Measurements from ENCODE around the gene SMG6.
"Not testable (repeated sequence)": the region's sequence is repeated elsewhere in the genome, so short reads cannot be mapped to it uniquely, and the experiment has no call there.

Gene SMG6

DNA sequence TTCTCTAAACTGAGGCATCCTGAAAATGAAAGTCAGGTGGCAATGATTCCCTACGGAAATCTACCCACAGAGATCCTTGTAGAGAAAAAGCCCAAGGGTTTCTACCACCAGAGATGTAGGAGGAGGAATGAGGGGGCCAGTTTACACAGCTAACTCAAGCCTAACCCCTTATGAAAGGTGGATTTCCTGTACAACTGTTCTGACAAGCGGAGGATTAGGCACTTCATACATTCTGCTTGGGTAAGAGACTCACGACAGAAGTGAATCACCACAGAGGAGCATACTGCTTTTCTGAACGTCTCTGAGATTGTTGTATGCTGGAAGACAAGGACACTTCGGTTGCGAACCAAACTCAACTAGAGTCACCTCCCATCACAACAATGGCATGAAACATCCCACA lies 72.7 kb downstream of the SMG6 start:
- DNase-seq: no peak

GRCh38 chr17:2227025-2227699 lies 76.4 kb downstream of the SMG6 start:
- no peak for DNase-seq

DNA sequence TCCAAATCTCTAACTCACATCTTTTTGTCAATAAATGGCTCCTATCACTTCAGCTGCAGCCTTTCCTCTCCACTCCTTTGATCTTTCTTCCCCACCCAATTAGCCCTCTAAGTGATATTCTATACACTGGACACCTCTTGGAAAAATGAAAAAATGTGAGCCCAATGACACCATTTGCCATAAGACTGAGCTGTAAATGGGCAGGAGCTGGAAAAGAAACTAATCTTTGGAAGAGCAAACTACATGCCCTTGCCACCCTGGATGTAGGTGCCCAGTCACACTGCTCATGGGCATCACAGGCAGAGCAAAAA lies 80.0 kb downstream of the SMG6 start:
- no peak for DNase-seq

DNA sequence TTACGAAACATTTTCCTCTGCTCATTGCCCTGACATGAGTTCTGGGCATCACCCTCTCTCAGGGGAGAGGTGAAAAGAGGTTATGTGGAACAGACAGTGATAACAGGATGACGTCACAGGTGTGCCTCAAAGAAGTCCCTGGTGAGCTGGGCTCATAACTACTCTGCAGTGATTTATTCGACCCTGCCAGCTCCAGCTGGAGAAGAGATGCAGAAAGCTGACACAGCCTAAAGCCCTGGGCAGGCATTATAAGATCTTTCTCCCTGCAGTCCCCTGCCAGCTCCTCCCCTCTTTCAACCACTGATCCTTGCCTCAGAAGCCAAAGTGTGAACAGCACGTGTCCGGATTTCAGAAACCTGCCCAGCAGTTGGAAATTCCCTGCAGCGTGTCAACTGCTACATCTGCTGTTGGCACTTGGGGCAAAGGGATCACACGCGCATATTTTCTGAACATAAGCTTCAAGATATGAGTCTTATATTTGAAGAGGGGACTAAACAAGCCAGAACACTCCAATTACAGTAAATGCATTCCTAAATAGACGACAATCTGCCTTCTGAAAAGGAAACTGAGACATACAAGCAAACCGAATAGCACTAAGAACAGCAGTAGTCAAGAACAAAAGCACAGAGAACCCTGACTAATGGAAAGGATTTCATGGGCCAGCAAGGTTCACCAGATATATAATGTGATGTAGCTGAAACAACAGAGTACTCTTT lies 80.5 kb downstream of the SMG6 start:
- peak; percentile 56 for DNase-seq

- DNase-seq: no peak
These were observed 81.3 kb downstream of the SMG6 start for GRCh38 chr17:2222301-2222700.

DNA sequence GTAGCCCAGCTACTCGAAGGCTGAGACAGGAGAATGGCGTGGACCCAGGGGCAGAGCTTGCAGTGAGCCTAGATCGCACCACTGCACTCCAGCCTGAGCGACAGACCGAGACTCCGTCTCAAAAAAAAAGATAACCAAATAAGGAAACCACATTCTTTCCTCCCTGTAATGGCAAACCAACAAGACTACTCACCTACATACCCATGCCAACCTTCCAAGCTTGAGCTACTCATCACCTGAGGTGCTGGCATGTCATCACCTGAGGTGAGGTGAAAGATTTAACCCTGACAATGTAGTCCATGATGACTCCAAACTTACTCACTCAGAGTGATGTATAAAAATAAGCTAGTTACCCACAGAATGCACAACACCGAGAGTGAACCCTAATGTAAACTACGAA lies 85.2 kb downstream of the SMG6 start:
- DNase-seq: no peak

DNA sequence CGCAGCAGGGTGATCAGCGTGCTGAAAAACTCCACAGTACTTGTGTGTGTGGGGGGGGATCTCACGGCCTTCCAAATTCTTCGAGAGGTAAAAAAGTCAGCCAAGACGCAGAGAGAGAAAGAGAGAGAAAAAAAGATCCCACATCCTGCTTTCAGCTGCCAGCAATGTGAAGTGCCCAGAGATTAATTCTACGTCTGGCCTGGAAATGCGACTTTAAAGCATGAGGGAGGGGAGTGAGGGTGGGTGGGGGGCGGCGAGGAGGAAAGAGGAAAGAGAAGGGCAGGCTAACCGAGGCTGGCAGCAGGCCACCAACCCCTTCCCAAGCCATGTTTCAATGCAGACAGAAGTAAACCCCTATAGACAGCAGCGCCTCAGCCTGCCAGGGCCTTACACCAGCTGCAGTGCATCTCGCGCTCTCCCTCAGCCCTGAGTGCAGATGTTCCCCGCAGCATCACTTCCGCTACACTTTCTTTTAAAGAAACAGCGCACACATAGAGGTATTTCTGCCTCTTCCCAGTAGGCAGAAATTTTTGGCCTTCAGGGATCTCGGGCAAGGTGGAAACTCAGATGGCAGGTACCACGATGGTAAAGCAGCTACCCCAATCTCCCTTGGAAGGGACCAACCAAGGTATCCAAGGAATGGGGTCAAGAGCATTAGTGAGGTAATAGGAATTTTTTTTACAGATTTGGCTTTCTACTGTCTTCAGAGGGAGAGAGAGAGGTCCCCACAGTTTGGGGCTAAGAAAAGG lies 87.8 kb downstream of the SMG6 start:
- DNase-seq: peak; percentile 49

- DNase-seq: no peak
These were observed 88.5 kb downstream of the SMG6 start for GRCh38 chr17:2214929-2215615.

DNA sequence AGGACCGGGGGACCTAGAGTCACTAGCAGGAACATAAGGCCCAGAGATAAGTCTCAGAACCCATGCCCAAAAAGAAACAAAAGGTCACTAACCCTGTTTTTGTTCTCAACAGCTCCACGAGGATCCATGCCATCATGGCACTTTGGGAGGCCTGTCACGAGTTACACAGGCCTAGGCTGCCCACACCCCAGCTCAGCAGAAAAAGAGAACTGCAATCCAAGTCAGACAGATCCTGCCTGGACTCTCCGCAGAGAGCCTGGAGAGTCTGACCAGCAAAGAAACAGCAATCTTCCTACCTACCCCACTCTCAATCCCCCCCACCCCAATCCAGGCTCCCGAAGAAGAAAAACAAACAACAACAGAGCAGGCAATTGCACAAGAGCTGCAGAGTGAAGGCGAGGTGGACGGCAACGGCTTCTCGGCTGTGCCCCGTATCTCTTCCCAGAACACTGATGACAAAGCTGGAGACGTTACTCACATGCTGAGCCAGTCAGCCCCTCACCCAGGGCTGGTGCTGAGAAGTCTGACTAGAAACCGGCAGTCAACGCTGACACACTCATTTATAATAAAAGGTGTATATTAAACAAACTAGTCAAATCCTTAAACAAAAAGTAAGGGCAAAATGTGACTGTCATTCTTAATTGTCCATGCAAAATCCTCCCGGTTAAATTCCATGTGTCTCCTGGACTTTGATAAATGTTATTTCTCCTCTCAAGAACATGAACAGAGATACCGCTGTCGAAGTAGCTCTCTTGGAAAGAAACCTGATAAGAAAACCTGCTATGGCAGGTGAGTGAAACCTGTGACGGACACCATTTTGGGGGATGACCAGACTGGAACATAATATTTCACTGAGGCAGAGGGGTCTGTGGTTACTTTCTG lies 89.3 kb downstream of the SMG6 start:
- no peak for DNase-seq

GRCh38 chr17:2213291-2213960 lies 90.2 kb downstream of the SMG6 start:
- no peak for DNase-seq

GRCh38 chr17:2212400-2212981 lies 91.1 kb downstream of the SMG6 start:
- no peak for DNase-seq

DNA sequence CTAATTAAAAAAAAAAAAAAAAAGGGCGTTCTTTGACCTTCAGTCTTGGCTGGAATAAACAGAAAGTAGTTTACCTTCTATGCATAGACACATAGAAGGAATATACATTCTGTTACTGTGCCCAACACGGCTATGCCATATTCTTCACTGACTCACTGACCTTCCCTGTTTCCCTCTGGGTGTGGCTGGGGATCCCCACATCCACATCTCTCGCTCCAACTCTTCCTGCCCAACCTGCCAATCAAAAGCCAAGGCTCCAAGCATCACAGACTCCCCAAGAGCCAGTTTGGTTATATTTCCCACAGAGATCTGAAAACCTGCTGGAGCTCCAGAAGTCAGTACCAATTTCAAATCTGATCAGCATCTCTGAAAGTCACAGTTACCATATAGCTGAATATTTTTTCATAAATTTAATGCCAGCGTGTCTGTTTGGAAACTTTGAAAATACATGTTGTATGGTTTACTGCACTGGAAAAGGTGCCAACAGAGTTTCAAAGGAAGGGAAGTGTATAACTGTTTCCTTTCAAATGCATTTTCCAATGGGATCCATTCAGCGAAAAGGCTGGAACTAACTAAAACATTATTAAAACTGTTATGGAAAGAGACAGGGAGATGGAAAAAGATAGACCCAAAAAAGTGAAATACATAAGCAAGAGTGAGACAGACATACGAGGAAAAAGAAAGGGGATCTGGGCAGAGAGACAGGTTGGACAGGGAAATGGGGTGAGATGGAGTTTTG lies 91.8 kb downstream of the SMG6 start:
- no peak for DNase-seq

DNA sequence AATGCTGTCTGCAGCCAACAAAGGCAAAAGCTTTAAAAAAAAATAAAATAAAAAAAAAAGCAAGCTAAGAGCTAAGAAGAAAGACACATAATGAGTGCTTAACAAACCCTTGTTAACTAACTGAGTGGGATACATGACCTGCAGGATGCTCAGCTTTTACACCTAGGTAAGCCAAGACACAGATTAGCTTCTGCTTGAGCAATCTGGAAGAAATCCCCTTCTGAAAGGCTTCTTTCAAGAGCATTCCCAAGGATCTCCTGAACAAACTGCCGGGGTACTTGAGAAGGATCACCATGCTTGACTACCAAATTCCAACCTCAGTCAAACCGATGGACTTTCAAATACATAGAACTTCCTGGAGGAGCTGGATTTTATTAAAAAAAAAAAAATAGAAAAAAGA lies 92.9 kb downstream of the SMG6 start:
- no peak for DNase-seq

DNA sequence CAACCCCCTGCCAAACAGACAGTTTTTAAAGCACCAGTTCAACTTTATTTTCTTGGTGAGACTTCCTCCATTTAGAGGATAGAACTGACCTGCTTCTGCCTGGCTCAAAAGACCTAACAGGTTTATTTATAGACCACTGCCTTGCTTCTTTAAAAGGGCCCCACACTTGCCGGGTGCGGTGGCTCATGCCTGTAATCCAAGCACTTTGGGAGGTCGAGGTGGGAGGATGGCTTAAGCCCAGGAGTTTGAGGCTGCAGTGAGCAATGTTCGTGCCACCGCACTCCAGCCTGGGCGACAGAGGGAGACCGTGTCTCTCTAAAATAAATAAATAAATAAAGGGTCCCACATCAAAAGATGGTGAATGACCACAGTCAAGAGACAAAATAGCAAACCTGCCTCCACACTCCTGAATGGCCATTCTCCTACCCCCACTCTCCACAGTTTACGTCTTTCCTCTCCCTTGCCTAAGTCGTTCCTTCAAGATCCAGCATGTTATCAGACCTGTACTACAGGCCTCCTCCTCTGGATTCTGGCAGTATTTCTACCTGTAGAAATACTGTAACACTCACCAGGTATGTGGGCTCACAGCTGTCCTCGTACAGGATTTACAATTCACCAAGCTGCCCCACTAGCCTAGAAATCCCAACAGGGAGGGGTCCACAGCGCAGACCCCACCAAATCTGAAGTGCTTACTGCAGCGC lies 95.6 kb downstream of the SMG6 start:
- no peak for DNase-seq

DNA sequence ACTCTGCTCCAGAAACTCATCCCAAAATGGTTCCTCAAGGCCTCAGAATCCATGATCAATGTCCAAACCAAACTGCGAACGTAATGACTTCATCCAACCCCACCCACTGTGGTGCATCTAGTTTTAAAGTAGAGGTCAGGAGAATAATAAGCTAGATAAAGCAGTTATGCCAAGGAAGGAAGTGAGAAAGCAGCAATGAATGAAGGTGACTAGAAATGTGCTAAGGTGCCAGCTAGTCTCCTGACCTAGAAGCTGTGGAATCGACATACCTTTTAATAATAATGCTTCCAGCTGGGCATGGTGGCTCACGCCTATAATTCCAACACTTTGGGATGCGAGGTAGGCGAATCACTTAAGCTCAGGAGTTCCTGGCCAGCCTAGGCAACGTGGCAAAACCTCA lies 99.2 kb downstream of the SMG6 start:
- DNase-seq: no peak

GRCh38 chr17:2203818-2204217 lies 99.8 kb downstream of the SMG6 start:
- no peak for DNase-seq

DNA sequence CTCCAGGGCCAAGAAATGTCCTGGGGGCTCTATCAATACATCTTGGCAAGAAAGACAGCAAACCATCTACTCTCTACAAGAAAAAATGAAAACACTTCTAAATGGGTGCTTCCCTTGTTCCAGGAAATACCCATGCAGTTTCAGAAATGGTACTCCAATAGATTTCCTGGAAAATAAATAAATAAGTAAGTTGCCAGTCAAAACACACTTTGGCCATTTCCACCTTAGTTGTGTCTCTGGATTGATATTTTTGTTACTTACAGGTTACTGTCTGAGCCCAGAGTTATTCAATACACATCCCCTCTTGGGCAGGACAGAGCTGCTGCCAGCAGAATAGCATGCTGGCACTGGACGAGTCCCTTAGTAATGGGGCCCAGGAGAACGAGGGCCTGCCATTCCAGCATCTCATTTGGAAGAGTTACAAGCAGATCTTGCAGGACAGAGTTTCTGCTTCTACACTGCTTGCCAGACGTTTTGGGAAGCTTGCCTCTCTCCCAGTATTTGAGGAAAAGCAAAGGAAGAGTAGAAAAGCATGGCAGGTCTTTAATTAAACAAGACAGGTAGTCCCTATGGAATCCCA lies 100.5 kb downstream of the SMG6 start:
- DNase-seq: no peak

GRCh38 chr17:2202302-2202995 lies 101.1 kb downstream of the SMG6 start:
- DNase-seq: no peak

DNA sequence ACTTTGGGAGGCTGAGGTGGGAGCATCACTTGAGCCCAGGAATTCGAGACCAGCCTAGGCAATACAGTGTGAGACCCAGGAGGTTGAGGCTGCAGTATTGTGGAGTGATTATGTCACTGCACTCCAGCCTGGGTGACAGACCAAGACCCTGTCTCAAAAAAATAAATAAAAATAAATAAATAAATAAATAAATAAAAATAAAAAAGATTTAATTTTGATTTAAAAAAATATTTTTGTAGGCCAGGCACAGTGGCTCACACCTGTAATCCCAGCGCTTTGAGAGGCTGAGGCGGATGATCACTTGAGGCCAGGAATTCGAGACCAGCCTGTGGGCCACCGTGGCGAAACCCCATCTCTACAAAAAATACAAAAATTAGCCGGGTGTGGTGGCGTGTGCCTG lies 104.2 kb downstream of the SMG6 start:
- DNase-seq: not testable (repeated sequence)

All from T-helper 9 cell (primary cell).